ENCODE results near the gene PLA2G12B.

DNA sequence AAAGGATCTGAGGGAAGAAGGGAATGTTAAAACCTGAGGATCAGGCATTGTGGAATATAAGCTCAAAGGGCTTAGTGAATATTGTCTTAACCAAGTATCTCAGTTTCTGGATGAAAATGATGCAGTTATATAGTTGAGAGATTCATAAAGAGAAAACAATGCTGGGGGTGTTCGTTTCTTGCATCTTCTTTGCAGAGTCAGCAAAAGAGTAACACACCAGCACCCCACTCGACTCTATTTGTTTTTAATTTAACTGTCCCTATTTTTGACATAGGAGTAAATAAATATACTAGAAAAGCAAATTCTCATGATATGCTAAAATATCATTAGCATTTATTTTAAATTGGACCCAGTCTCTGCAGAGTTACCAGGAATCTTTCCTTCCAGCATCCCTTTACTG is 68.7 kb downstream of the PLA2G12B start:
- TF ChIP-seq, protein P1, sequence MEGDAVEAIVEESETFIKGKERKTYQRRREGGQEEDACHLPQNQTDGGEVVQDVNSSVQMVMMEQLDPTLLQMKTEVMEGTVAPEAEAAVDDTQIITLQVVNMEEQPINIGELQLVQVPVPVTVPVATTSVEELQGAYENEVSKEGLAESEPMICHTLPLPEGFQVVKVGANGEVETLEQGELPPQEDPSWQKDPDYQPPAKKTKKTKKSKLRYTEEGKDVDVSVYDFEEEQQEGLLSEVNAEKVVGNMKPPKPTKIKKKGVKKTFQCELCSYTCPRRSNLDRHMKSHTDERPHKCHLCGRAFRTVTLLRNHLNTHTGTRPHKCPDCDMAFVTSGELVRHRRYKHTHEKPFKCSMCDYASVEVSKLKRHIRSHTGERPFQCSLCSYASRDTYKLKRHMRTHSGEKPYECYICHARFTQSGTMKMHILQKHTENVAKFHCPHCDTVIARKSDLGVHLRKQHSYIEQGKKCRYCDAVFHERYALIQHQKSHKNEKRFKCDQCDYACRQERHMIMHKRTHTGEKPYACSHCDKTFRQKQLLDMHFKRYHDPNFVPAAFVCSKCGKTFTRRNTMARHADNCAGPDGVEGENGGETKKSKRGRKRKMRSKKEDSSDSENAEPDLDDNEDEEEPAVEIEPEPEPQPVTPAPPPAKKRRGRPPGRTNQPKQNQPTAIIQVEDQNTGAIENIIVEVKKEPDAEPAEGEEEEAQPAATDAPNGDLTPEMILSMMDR (IDR thresholded peaks at IDR 0.05): no peak
- TF ChIP-seq ZFX (IDR thresholded peaks at IDR 0.05; ENCODE audit: borderline replicate concordance): no peak

All from 22Rv1 (cell line).